Esophagus (tissue), 2 donors: ENCODE measurements around the gene RASA3. TPM values are rescaled to one million over a fixed set of nuclear protein-coding genes. Genes with fewer than 3 reads are reported as not detected.

Experiments used
- H3K27ac ChIP-seq, 2 donors: one replicate each; pipeline ENCODE4 v1.5.1; 2013; ENCODE audit warnings: low read depth in 2 of 2, mild to moderate bottlenecking in 2 of 2, inconsistent platforms in 1 of 2, low read length in 1 of 2, moderate library complexity in 1 of 2
- H3K27me3 ChIP-seq, 2 donors: one replicate each; pipeline ENCODE4 v1.6.1; 2013; ENCODE audit warnings: low read length in 2 of 2, control low read depth in 1 of 2, mild to moderate bottlenecking in 1 of 2; ENCODE audit not compliant: insufficient read depth in 2 of 2, control insufficient read depth in 1 of 2
- H3K36me3 ChIP-seq, 2 donors: one replicate each; pipeline ENCODE4 v1.6.1; 2013; ENCODE audit warnings: low read length in 1 of 2; ENCODE audit not compliant: control insufficient read depth in 2 of 2, insufficient read depth in 2 of 2
- H3K4me1 ChIP-seq, 2 donors: one replicate each; pipeline ENCODE4 v1.6.1; 2013; ENCODE audit warnings: low read length in 1 of 2; ENCODE audit not compliant: control insufficient read depth in 2 of 2, insufficient read depth in 2 of 2
- H3K4me3 ChIP-seq, 2 donors: one replicate each; pipeline ENCODE4 v1.5.1; 2013; ENCODE audit warnings: low read length in 2 of 2, mild to moderate bottlenecking in 2 of 2, low read depth in 1 of 2, moderate library complexity in 1 of 2
- H3K9me3 ChIP-seq, 2 donors: one replicate each; pipeline ENCODE4 v1.6.1; 2013; ENCODE audit warnings: mild to moderate bottlenecking in 2 of 2, low read depth in 1 of 2, low read length in 1 of 2, moderate library complexity in 1 of 2; ENCODE audit not compliant: control insufficient read depth in 2 of 2, insufficient read depth in 1 of 2
- WGBS, 2 donors: extraction: QIAGEN DNeasy Blood & Tissue Kit; methylation state at CpG; one replicate each; pipeline ENCODE4 v1.1.7; 2013; 5-methylcytosine and 5-hydroxymethylcytosine counted together
- polyA plus RNA-seq, 2 donors: library from polyadenylated mRNA; stranded (reverse); fragments of 200-250 nt; gene quantifications; one replicate each; pipeline ENCODE4 v1.2.3, GENCODE V29; 2013
- donor health status: healthy with polysubstance abuse.
- donor health status: Bipolar disorder and iron deficiency.

The RASA3 gene
- polyA plus RNA-seq, 2 donors = 1.5 to 1.8 TPM

- H3K27me3 ChIP-seq = no peaks in the 10 kb centered on the region
- no peaks in the 10 kb centered on the region for H3K9me3 ChIP-seq
- no peaks in the 10 kb centered on the region for H3K4me1 ChIP-seq
- no peak overlapping the region for H3K27ac ChIP-seq
- no peak overlapping the region for H3K4me3 ChIP-seq
- 88 to 89% methylated on average over 32 to 33 of the region's 33 CpGs for WGBS, 2 donors
- peaks cover 0 to 16% of the 10 kb centered on the region in 2 donors for H3K36me3 ChIP-seq
Observed at GRCh38 chr13:114008964-114009589, 123.3 kb downstream of the RASA3 start.

- no peaks in the 10 kb centered on the region for H3K27me3 ChIP-seq
- H3K36me3 ChIP-seq = peaks cover 0 to 17% of the 10 kb centered on the region in 2 donors
- peaks cover 0 to 2% of the 10 kb centered on the region in 2 donors for H3K4me1 ChIP-seq
- no peaks in the 10 kb centered on the region for H3K9me3 ChIP-seq
- 85 to 92% methylated on average over 12 of the region's 12 CpGs for WGBS, 2 donors
- H3K4me3 ChIP-seq = no peak overlapping the region
- H3K27ac ChIP-seq = no peak overlapping the region
Observed at GRCh38 chr13:114007566-114007965, 124.9 kb downstream of the RASA3 start.

GRCh38 chr13:114005206-114005724 lies 127.2 kb downstream of the RASA3 start:
- peaks cover 0 to 9% of the 10 kb centered on the region in 2 donors for H3K36me3 ChIP-seq
- no peaks in the 10 kb centered on the region for H3K9me3 ChIP-seq
- H3K4me3 ChIP-seq = no peak overlapping the region
- H3K27me3 ChIP-seq = no peaks in the 10 kb centered on the region
- 81 to 84% methylated on average over 15 of the region's 15 CpGs for WGBS, 2 donors
- H3K27ac ChIP-seq = no peak overlapping the region
- peaks cover 0 to 2% of the 10 kb centered on the region in 2 donors for H3K4me1 ChIP-seq

- peaks cover 0 to 7% of the 10 kb centered on the region in 2 donors for H3K36me3 ChIP-seq
- no peaks in the 10 kb centered on the region for H3K27me3 ChIP-seq
- H3K4me3 ChIP-seq = no peak overlapping the region
- H3K27ac ChIP-seq = no peak overlapping the region
- H3K9me3 ChIP-seq = no peaks in the 10 kb centered on the region
- 85% methylated on average over 41 of the region's 41 CpGs for WGBS, 2 donors
- peaks cover 0 to 2% of the 10 kb centered on the region in 2 donors for H3K4me1 ChIP-seq
Observed at GRCh38 chr13:114004420-114005205, 127.8 kb downstream of the RASA3 start.

GRCh38 chr13:114002771-114003321 lies 129.6 kb downstream of the RASA3 start:
- Histone ChIP-seq H3K9me3 (no peaks in the 10 kb centered on the region), H3K36me3 (peaks cover 0 to 5% of the 10 kb centered on the region in 2 donors), H3K4me1 (peaks cover 0 to 2% of the 10 kb centered on the region in 2 donors), H3K27me3 (no peaks in the 10 kb centered on the region), H3K27ac (no peak overlapping the region), H3K4me3 (no peak overlapping the region)
- WGBS, 2 donors = 90 to 92% methylated on average over 24 of the region's 24 CpGs

- Histone ChIP-seq H3K36me3 (peaks cover 0 to 5% of the 10 kb centered on the region in 2 donors), H3K4me3 (no peak overlapping the region), H3K4me1 (peaks cover 0 to 2% of the 10 kb centered on the region in 2 donors), H3K9me3 (no peaks in the 10 kb centered on the region), H3K27ac (no peak overlapping the region), H3K27me3 (no peaks in the 10 kb centered on the region)
- WGBS, 2 donors = 70 to 73% methylated on average over 26 to 27 of the region's 27 CpGs
Observed at GRCh38 chr13:114002009-114002544, 130.3 kb downstream of the RASA3 start.

GRCh38 chr13:114001331-114002008 lies 131.0 kb downstream of the RASA3 start:
- Histone ChIP-seq H3K4me1 (peaks cover 0 to 2% of the 10 kb centered on the region in 2 donors), H3K27ac (no peak overlapping the region), H3K4me3 (no peak overlapping the region), H3K27me3 (no peaks in the 10 kb centered on the region), H3K9me3 (no peaks in the 10 kb centered on the region), H3K36me3 (peaks cover 0 to 5% of the 10 kb centered on the region in 2 donors)
- WGBS, 2 donors = 92% methylated on average over 46 of the region's 46 CpGs

GRCh38 chr13:114000151-114001040 lies 132.0 kb downstream of the RASA3 start:
- Histone ChIP-seq H3K27ac (no peak overlapping the region), H3K9me3 (no peaks in the 10 kb centered on the region), H3K4me3 (no peak overlapping the region), H3K36me3 (peaks cover 0 to 5% of the 10 kb centered on the region in 2 donors), H3K27me3 (no peaks in the 10 kb centered on the region), H3K4me1 (peaks cover 0 to 2% of the 10 kb centered on the region in 2 donors)
- WGBS, 2 donors = 92 to 94% methylated on average over 26 of the region's 26 CpGs
